Femur (tissue), 1 donor: Measurements from ENCODE around the gene MUSTN1.

Experiments used
- DNase-seq: peaks from one replicate; pipeline ENCODE4 v3.0.0-alpha.2; 2017

Gene MUSTN1

DNA sequence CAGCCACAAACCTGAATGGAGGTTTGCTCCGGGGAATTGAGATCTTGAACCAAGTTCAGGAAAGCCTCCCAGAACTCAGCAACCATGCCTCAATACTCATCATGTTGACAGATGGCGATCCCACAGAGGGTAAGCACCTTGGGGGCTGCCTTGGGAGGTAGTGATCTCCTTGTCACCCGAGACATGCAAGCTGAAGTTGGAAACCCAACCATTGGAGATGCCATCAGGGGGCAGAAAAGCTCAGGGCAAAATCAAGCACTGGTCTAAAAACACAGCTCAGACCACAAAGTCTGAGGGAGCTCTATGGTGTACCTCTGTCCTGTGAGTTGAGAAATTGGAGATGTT lies 51.6 kb downstream of the MUSTN1 start:
- DNase-seq = peak; percentile 4
